ENCODE measurements around the gene GPR173. TPM values are rescaled to one million over a fixed set of nuclear protein-coding genes. Genes with fewer than 3 reads are reported as not detected.

GPR173 gene
- 0.63 TPM in 1 of 2 replicates, not detected in the other for total RNA-seq (2014; rRNA removed; shearing (Covaris generic); ENCODE audit: low replicate concordance)

GRCh38 chrX:53048169-53049126 is at the start of gene GPR173:
GPR173 (plus strand) TSS chrX:53048789; CDS start chrX:53076622, 27,833 bp downstream.
- Histone ChIP-seq H3K4me3 (peak within 1 kb of the TSS; percentile 54), H3K9me3 (no peaks in the 10 kb centered on the region), H3K36me3 (no peaks in the 10 kb centered on the region), H3K27me3 (no peaks in the 10 kb centered on the region)
- peak; percentile 73 for DNase-seq

- Histone ChIP-seq H3K36me3 (no peaks in the 10 kb centered on the region), H3K4me3 (no peak overlapping the region), H3K27me3 (no peaks in the 10 kb centered on the region), H3K9me3 (no peaks in the 10 kb centered on the region)
- no peak for DNase-seq
Measured at GRCh38 chrX:53000447-53001135, 48.0 kb upstream of the GPR173 start.

GRCh38 chrX:53001958-53002357 is 46.6 kb upstream of the GPR173 start:
- no peak for DNase-seq
- Histone ChIP-seq H3K36me3 (no peaks in the 10 kb centered on the region), H3K9me3 (no peaks in the 10 kb centered on the region), H3K4me3 (no peak overlapping the region), H3K27me3 (no peaks in the 10 kb centered on the region)

- Histone ChIP-seq H3K9me3 (no peaks in the 10 kb centered on the region), H3K4me3 (no peak overlapping the region), H3K36me3 (no peaks in the 10 kb centered on the region), H3K27me3 (no peaks in the 10 kb centered on the region)
- DNase-seq: no peak
Measured at GRCh38 chrX:53003111-53003510, 45.5 kb upstream of the GPR173 start.

- H3K36me3 ChIP-seq: no peaks in the 10 kb centered on the region
- no peak for DNase-seq
- no peak overlapping the region for H3K4me3 ChIP-seq
- H3K27me3 ChIP-seq: no peaks in the 10 kb centered on the region
- H3K9me3 ChIP-seq: no peaks in the 10 kb centered on the region
Measured at GRCh38 chrX:53004038-53004437, 44.6 kb upstream of the GPR173 start.

- H3K36me3 ChIP-seq: no peaks in the 10 kb centered on the region
- no peaks in the 10 kb centered on the region for H3K27me3 ChIP-seq
- H3K9me3 ChIP-seq: no peaks in the 10 kb centered on the region
- no peak for DNase-seq
- no peak overlapping the region for H3K4me3 ChIP-seq
Measured at GRCh38 chrX:53004811-53005210, 43.8 kb upstream of the GPR173 start.

- Histone ChIP-seq H3K36me3 (no peaks in the 10 kb centered on the region), H3K27me3 (no peaks in the 10 kb centered on the region), H3K4me3 (no peak overlapping the region), H3K9me3 (no peaks in the 10 kb centered on the region)
- DNase-seq: no peak
Measured at GRCh38 chrX:53005327-53005726, 43.3 kb upstream of the GPR173 start.

GRCh38 chrX:53009032-53009431 is 39.6 kb upstream of the GPR173 start:
- no peaks in the 10 kb centered on the region for H3K36me3 ChIP-seq
- no peak overlapping the region for H3K4me3 ChIP-seq
- no peaks in the 10 kb centered on the region for H3K9me3 ChIP-seq
- DNase-seq: no peak
- no peaks in the 10 kb centered on the region for H3K27me3 ChIP-seq

- Histone ChIP-seq H3K36me3 (no peaks in the 10 kb centered on the region), H3K9me3 (no peaks in the 10 kb centered on the region), H3K27me3 (no peaks in the 10 kb centered on the region), H3K4me3 (no peak overlapping the region)
- no peak for DNase-seq
Measured at GRCh38 chrX:53013291-53013690, 35.3 kb upstream of the GPR173 start.

- no peaks in the 10 kb centered on the region for H3K9me3 ChIP-seq
- peaks cover 4% of the 10 kb centered on the region; the same call in 1 of the 2 replicates for H3K27me3 ChIP-seq
- H3K36me3 ChIP-seq: no peaks in the 10 kb centered on the region
- DNase-seq: no peak
- H3K4me3 ChIP-seq: no peak overlapping the region
Measured at GRCh38 chrX:53018627-53019026, 30.0 kb upstream of the GPR173 start.

GRCh38 chrX:53022381-53022780 is 26.2 kb upstream of the GPR173 start:
- H3K36me3 ChIP-seq: no peaks in the 10 kb centered on the region
- H3K9me3 ChIP-seq: no peaks in the 10 kb centered on the region
- no peak for DNase-seq
- H3K4me3 ChIP-seq: no peak overlapping the region
- H3K27me3 ChIP-seq: peaks cover 4% of the 10 kb centered on the region; the same call in 1 of the 2 replicates

- H3K27me3 ChIP-seq: no peaks in the 10 kb centered on the region
- no peaks in the 10 kb centered on the region for H3K9me3 ChIP-seq
- DNase-seq: no peak
- no peaks in the 10 kb centered on the region for H3K36me3 ChIP-seq
- no peak overlapping the region for H3K4me3 ChIP-seq
Measured at GRCh38 chrX:53028678-53029077, 19.9 kb upstream of the GPR173 start.

GRCh38 chrX:53031380-53031779 is 17.2 kb upstream of the GPR173 start:
- no peak overlapping the region for H3K4me3 ChIP-seq
- H3K9me3 ChIP-seq: no peaks in the 10 kb centered on the region
- no peak for DNase-seq
- H3K36me3 ChIP-seq: no peaks in the 10 kb centered on the region
- no peaks in the 10 kb centered on the region for H3K27me3 ChIP-seq

- no peak overlapping the region for H3K4me3 ChIP-seq
- no peaks in the 10 kb centered on the region for H3K27me3 ChIP-seq
- DNase-seq: no peak
- no peaks in the 10 kb centered on the region for H3K36me3 ChIP-seq
- no peaks in the 10 kb centered on the region for H3K9me3 ChIP-seq
Measured at GRCh38 chrX:53036149-53036548, 12.4 kb upstream of the GPR173 start.

- Histone ChIP-seq H3K27me3 (no peaks in the 10 kb centered on the region), H3K4me3 (no peak overlapping the region), H3K36me3 (no peaks in the 10 kb centered on the region), H3K9me3 (no peaks in the 10 kb centered on the region)
- DNase-seq: no peak
Measured at GRCh38 chrX:53039236-53039635, 9.4 kb upstream of the GPR173 start.

GRCh38 chrX:53044995-53045394 is 3.6 kb upstream of the GPR173 start:
- no peaks in the 10 kb centered on the region for H3K27me3 ChIP-seq
- H3K4me3 ChIP-seq: no peak overlapping the region
- H3K9me3 ChIP-seq: no peaks in the 10 kb centered on the region
- no peaks in the 10 kb centered on the region for H3K36me3 ChIP-seq
- DNase-seq: no peak

- H3K9me3 ChIP-seq: no peaks in the 10 kb centered on the region
- DNase-seq: peak; percentile 5
- H3K36me3 ChIP-seq: no peaks in the 10 kb centered on the region
- H3K27me3 ChIP-seq: no peaks in the 10 kb centered on the region
- H3K4me3 ChIP-seq: no peak overlapping the region
Measured at GRCh38 chrX:53047228-53047627, 1.4 kb upstream of the GPR173 start.
